Measurements from ENCODE around the gene FAM114A2. TPM values are rescaled to one million over a fixed set of nuclear protein-coding genes. Genes with fewer than 3 reads are reported as not detected.
A peak's percentile ranks its signal among the peaks of the same experiment; 100 is the strongest.

FAM114A2 gene
- total RNA-seq, 1 donor from 2014 or later: 29.7 TPM

- no peak overlapping the region for H3K4me2 ChIP-seq (ENCODE audit: low read length)
- no peaks in the 10 kb centered on the region for H4K20me1 ChIP-seq (ENCODE audit: insufficient read depth, low read length)
- no peak overlapping the region for H3K27ac ChIP-seq (ENCODE audit: low read depth, low read length)
- Mint-ChIP-seq H3K4me1 (ENCODE audit: low read depth, unreplicated experiment) (no peaks in the 10 kb centered on the region), H3K27me3 (ENCODE audit: low read depth, unreplicated experiment) (no peaks in the 10 kb centered on the region), H3K9me3 (ENCODE audit: unreplicated experiment) (no peaks in the 10 kb centered on the region), H3K36me3 (ENCODE audit: low read depth, unreplicated experiment) (peaks cover 10% of the 10 kb centered on the region), H3K27ac (ENCODE audit: unreplicated experiment) (no peak overlapping the region), H3K4me3 (ENCODE audit: unreplicated experiment) (no peak overlapping the region)
- no peak overlapping the region for H3K4me3 ChIP-seq (ENCODE audit: insufficient read depth, low read depth, low read length)
- H3K9me3 ChIP-seq (ENCODE audit: insufficient read depth, low read depth, low read length): no peaks in the 10 kb centered on the region
- DNase-seq (ENCODE audit: low read depth): no peak
- H3K36me3 ChIP-seq (ENCODE audit: insufficient read depth, low read length): peaks cover 4% of the 10 kb centered on the region
- no peaks in the 10 kb centered on the region for H3K4me1 ChIP-seq (ENCODE audit: insufficient read depth, low read length)
- TF ChIP-seq EZH2 (IDR thresholded peaks at IDR 0.05; ENCODE audit: insufficient read depth, low read length) (no peak), CTCF (IDR thresholded peaks at IDR 0.05; ENCODE audit: insufficient read depth, low read depth, low read length) (no peak)
- no peak overlapping the region for H2AFZ ChIP-seq (ENCODE audit: low read depth, low read length)
- FAIRE-seq: no peak
- no peaks in the 10 kb centered on the region for H3K27me3 ChIP-seq (ENCODE audit: insufficient read depth, low read length)
- no peak overlapping the region for H3K9ac ChIP-seq (ENCODE audit: low read length)
- H3K79me2 ChIP-seq (ENCODE audit: insufficient read depth, low read length): no peaks in the 10 kb centered on the region
Observed at GRCh38 chr5:153998768-153999167, 39.9 kb downstream of the FAM114A2 start.

- Histone ChIP-seq H3K27ac (ENCODE audit: low read depth, low read length) (no peak overlapping the region), H3K4me3 (ENCODE audit: insufficient read depth, low read depth, low read length) (no peak overlapping the region), H3K4me1 (ENCODE audit: insufficient read depth, low read length) (no peaks in the 10 kb centered on the region), H3K9me3 (ENCODE audit: insufficient read depth, low read depth, low read length) (no peaks in the 10 kb centered on the region), H3K4me2 (ENCODE audit: low read length) (no peak overlapping the region), H3K9ac (ENCODE audit: low read length) (no peak overlapping the region), H4K20me1 (ENCODE audit: insufficient read depth, low read length) (no peaks in the 10 kb centered on the region), H2AFZ (ENCODE audit: low read depth, low read length) (no peak overlapping the region), H3K79me2 (ENCODE audit: insufficient read depth, low read length) (no peaks in the 10 kb centered on the region), H3K36me3 (ENCODE audit: insufficient read depth, low read length) (peaks cover 4% of the 10 kb centered on the region), H3K27me3 (ENCODE audit: insufficient read depth, low read length) (no peaks in the 10 kb centered on the region)
- no peaks in the 10 kb centered on the region for H3K4me1 Mint-ChIP-seq (ENCODE audit: low read depth, unreplicated experiment)
- FAIRE-seq (peak; percentile 9), DNase-seq (ENCODE audit: low read depth) (no peak)
- H3K36me3 Mint-ChIP-seq (ENCODE audit: low read depth, unreplicated experiment): peaks cover 10% of the 10 kb centered on the region
- H3K27ac Mint-ChIP-seq (ENCODE audit: unreplicated experiment): no peak overlapping the region
- no peak for TF ChIP-seq CTCF (IDR thresholded peaks at IDR 0.05; ENCODE audit: insufficient read depth, low read depth, low read length)
- no peak for TF ChIP-seq EZH2 (IDR thresholded peaks at IDR 0.05; ENCODE audit: insufficient read depth, low read length)
- no peaks in the 10 kb centered on the region for H3K27me3 Mint-ChIP-seq (ENCODE audit: low read depth, unreplicated experiment)
- H3K9me3 Mint-ChIP-seq (ENCODE audit: unreplicated experiment): no peaks in the 10 kb centered on the region
- no peak overlapping the region for H3K4me3 Mint-ChIP-seq (ENCODE audit: unreplicated experiment)
Observed at GRCh38 chr5:153998010-153998409, 40.7 kb downstream of the FAM114A2 start.

GRCh38 chr5:153991168-153991567 lies 47.5 kb downstream of the FAM114A2 start:
- Mint-ChIP-seq H3K4me3 (ENCODE audit: unreplicated experiment) (no peak overlapping the region), H3K36me3 (ENCODE audit: low read depth, unreplicated experiment) (peaks cover 4% of the 10 kb centered on the region), H3K27me3 (ENCODE audit: low read depth, unreplicated experiment) (peaks cover 2% of the 10 kb centered on the region), H3K27ac (ENCODE audit: unreplicated experiment) (no peak overlapping the region), H3K4me1 (ENCODE audit: low read depth, unreplicated experiment) (peaks cover 4% of the 10 kb centered on the region), H3K9me3 (ENCODE audit: unreplicated experiment) (no peaks in the 10 kb centered on the region)
- no peak overlapping the region for H3K4me2 ChIP-seq (ENCODE audit: low read length)
- DNase-seq (ENCODE audit: low read depth): no peak
- no peak overlapping the region for H3K9ac ChIP-seq (ENCODE audit: low read length)
- FAIRE-seq: no peak
- no peak overlapping the region for H3K27ac ChIP-seq (ENCODE audit: low read depth, low read length)
- no peaks in the 10 kb centered on the region for H4K20me1 ChIP-seq (ENCODE audit: insufficient read depth, low read length)
- no peaks in the 10 kb centered on the region for H3K36me3 ChIP-seq (ENCODE audit: insufficient read depth, low read length)
- no peaks in the 10 kb centered on the region for H3K79me2 ChIP-seq (ENCODE audit: insufficient read depth, low read length)
- no peaks in the 10 kb centered on the region for H3K4me1 ChIP-seq (ENCODE audit: insufficient read depth, low read length)
- H3K9me3 ChIP-seq (ENCODE audit: insufficient read depth, low read depth, low read length): no peaks in the 10 kb centered on the region
- H2AFZ ChIP-seq (ENCODE audit: low read depth, low read length): no peak overlapping the region
- H3K27me3 ChIP-seq (ENCODE audit: insufficient read depth, low read length): no peaks in the 10 kb centered on the region
- no peak overlapping the region for H3K4me3 ChIP-seq (ENCODE audit: insufficient read depth, low read depth, low read length)
- no peak for TF ChIP-seq EZH2 (IDR thresholded peaks at IDR 0.05; ENCODE audit: insufficient read depth, low read length)
- no peak for TF ChIP-seq CTCF (IDR thresholded peaks at IDR 0.05; ENCODE audit: insufficient read depth, low read depth, low read length)
